Measurements from ENCODE around the gene PRDX5. TPM values are rescaled to one million over a fixed set of nuclear protein-coding genes. Genes with fewer than 3 reads are reported as not detected.
A peak's percentile ranks its signal among the peaks of the same experiment; 100 is the strongest.

The PRDX5 gene
- total RNA-seq, 1 experiment from 2014 or later, result 206 TPM

DNA sequence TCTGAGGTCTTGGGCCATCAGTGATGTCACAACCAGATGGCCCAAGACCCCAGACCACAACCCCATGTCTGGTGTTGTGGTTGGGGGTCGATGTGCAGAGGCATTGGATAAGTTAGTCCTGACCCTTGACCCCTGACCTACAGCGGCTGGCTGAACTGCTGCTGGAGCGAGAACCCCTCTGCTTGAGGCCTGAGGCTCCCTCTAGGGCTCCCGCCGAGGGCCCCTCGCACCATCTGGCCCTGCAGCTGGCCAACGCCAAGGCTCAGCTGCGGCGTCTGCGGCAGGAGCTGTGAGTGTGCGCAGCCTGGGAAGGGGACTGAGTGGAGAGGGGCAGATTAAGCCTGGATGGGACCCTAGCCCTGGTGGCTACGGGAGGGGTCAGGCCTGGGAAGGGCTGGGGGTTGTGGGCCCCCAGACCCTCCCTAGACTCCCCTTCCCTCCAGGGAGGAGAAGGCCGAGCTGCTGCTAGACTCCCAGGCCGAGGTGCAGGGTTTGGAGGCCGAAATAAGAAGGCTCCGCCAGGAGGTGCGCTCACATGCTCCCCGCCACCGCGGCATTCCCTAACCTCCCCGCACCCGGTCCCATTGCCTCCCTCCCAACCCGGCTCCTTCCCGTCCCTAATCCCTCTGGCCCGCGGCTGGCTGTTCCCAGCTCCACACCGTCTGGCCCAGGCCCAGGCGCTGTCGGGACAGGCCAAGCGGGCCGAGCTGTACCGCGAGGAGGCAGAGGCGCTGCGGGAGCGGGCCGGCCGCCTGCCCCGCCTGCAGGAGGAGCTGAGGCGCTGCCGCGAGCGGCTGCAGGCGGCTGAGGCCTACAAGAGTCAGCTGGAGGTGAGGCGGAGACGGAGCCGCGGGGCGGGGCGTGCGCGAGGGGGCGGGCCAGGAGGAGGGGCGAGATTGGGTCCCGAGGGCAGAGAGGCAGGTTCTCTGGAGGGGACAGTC lies 24.2 kb downstream of the PRDX5 start:
- Histone ChIP-seq H3K27ac (ENCODE audit: low read depth, low read length, poor library complexity, severe bottlenecking) (peak overlapping the region; percentile 70), H3K4me3 (ENCODE audit: low read depth, low read length, poor library complexity, severe bottlenecking) (peak overlapping the region; percentile 38), H3K4me1 (ENCODE audit: insufficient read depth, low read length, poor library complexity, severe bottlenecking) (no peaks in the 10 kb centered on the region), H3K36me3 (ENCODE audit: insufficient read depth, low read length, poor library complexity, severe bottlenecking) (no peaks in the 10 kb centered on the region), H3K27me3 (replicated peaks; ENCODE audit: insufficient read depth, low read depth, low read length, poor library complexity) (no peaks in the 10 kb centered on the region), H3K9me3 (ENCODE audit: low read depth, low read length, poor library complexity, severe bottlenecking) (no peaks in the 10 kb centered on the region)
- intact Hi-C loops (cut with micrococcal nuclease; ENCODE audit: unreplicated experiment), result no loop called here
- peak; percentile 93 for DNase-seq (ENCODE audit: low spot score)
- CTCF ChIA-PET, result interaction anchor here (1.0 to 2.2 kb wide), 7 partner anchors 10 to 138 kb away, joined by 3 to 25 read pairs (median 9); partner anchors contain the start of genes PRDX5 and TRMT112
- POLR2A ChIA-PET (ENCODE audit: low non-redundant PET), result interaction anchor here (0.6 kb wide), 1 partner anchor 96 kb away, joined by 4 read pairs; no protein-coding TSS in a partner anchor
- TF ChIP-seq EZH2 (IDR thresholded peaks at IDR 0.05; ENCODE audit: borderline replicate concordance, low read depth, low read length, poor library complexity, severe bottlenecking), result no peak
- TF ChIP-seq, protein P1, sequence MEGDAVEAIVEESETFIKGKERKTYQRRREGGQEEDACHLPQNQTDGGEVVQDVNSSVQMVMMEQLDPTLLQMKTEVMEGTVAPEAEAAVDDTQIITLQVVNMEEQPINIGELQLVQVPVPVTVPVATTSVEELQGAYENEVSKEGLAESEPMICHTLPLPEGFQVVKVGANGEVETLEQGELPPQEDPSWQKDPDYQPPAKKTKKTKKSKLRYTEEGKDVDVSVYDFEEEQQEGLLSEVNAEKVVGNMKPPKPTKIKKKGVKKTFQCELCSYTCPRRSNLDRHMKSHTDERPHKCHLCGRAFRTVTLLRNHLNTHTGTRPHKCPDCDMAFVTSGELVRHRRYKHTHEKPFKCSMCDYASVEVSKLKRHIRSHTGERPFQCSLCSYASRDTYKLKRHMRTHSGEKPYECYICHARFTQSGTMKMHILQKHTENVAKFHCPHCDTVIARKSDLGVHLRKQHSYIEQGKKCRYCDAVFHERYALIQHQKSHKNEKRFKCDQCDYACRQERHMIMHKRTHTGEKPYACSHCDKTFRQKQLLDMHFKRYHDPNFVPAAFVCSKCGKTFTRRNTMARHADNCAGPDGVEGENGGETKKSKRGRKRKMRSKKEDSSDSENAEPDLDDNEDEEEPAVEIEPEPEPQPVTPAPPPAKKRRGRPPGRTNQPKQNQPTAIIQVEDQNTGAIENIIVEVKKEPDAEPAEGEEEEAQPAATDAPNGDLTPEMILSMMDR (conservative IDR thresholded peaks at IDR 0.05; ENCODE audit: low read depth, low read length), result peak; percentile 57
- BruUV-seq (replicated peaks), result no TSS peak

DNA sequence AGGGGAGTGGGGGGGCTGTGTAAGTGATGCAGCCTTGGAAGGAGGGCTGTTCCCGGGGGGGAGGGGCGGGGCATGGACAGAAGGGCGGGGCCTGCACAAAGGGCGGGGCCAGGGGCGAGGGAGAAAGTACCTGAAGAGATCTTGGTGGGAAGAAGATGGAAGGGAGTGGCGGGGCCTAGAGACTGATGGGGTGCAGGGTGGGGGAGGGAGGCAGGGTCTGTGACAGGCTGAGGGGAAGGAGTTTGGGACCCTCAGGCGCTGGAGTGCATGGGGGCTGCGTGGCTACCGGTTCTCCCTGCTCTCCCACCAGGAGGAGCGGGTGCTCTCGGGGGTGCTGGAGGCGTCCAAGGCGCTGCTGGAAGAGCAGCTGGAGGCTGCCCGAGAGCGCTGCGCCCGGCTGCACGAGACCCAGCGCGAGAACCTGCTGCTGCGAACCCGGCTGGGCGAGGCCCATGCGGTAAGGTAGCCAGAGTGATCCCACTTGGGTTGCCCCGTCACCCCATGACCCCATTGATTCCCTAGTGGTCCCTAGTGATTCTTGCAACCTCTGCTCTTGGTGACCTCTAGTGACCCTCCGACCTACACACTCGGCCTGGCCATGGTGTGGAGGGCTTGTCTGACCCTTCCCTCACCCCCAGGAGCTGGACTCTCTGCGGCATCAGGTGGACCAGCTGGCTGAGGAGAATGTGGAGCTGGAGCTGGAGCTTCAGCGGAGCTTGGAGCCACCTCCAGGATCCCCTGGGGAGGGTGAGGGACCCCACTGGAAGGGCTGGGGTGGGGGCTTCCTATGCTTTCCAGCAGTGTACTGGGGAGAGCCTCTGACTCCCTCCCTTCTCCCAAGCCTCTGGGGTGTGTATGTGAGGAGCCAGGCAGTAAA lies 25.2 kb downstream of the PRDX5 start:
- intact Hi-C loops (cut with micrococcal nuclease; ENCODE audit: unreplicated experiment), result no loop called here
- no TSS peak for BruUV-seq (replicated peaks)
- no peaks in the 10 kb centered on the region for H3K36me3 ChIP-seq (ENCODE audit: insufficient read depth, low read length, poor library complexity, severe bottlenecking)
- DNase-seq (ENCODE audit: low spot score), result no peak
- H3K4me1 ChIP-seq (ENCODE audit: insufficient read depth, low read length, poor library complexity, severe bottlenecking), result no peaks in the 10 kb centered on the region
- H3K4me3 ChIP-seq (ENCODE audit: low read depth, low read length, poor library complexity, severe bottlenecking), result peak overlapping the region; percentile 38
- POLR2A ChIA-PET (ENCODE audit: low non-redundant PET), result no interaction called here
- no peak for TF ChIP-seq EZH2 (IDR thresholded peaks at IDR 0.05; ENCODE audit: borderline replicate concordance, low read depth, low read length, poor library complexity, severe bottlenecking)
- TF ChIP-seq, protein P1 (conservative IDR thresholded peaks at IDR 0.05; ENCODE audit: low read depth, low read length), result no peak
- no peak overlapping the region for H3K27ac ChIP-seq (ENCODE audit: low read depth, low read length, poor library complexity, severe bottlenecking)
- CTCF ChIA-PET, result interaction anchor here (0.7 to 2.2 kb wide), 7 partner anchors 10 to 309 kb away, joined by 5 to 25 read pairs (median 9); partner anchors contain the start of genes PRDX5 and TRMT112
- H3K9me3 ChIP-seq (ENCODE audit: low read depth, low read length, poor library complexity, severe bottlenecking), result no peaks in the 10 kb centered on the region
- H3K27me3 ChIP-seq (replicated peaks; ENCODE audit: insufficient read depth, low read depth, low read length, poor library complexity), result no peaks in the 10 kb centered on the region
